K562 (cell line): ENCODE measurements around the gene PCBP3.

ENCODE experiments used
- AFF4 ChIP-seq: sonication (generic); formaldehyde crosslinking; IDR thresholded peaks from 2 replicates; pipeline ENCODE4 v1.8.0; 2023; ENCODE audit warnings: mild to moderate bottlenecking, missing genetic modification reagents
- CHD1 ChIP-seq: fragments of 200-600 bp; sonication (generic); IDR thresholded peaks from one replicate; pipeline ENCODE4 v1.6.1; 2012; ENCODE audit warnings: mild to moderate bottlenecking, moderate library complexity, low read length, inconsistent platforms
- CTCF ChIP-seq, 3 experiments: IDR thresholded peaks in 2 of 3; conservative IDR thresholded peaks in 1 of 3; 2 replicates each; pipeline ENCODE4 v1.5.1; 2011 to 2012; ENCODE audit warnings: low read length in 3 of 3, mild to moderate bottlenecking in 3 of 3, control low read depth in 2 of 3, improper control_type of control experiment in 1 of 3, inconsistent platforms in 1 of 3, low read depth in 1 of 3, mixed read lengths in 1 of 3, moderate library complexity in 1 of 3; ENCODE audit not compliant: insufficient read depth in 2 of 3
- EP300 ChIP-seq: IDR thresholded peaks from 2 replicates; pipeline ENCODE4 v1.6.1; 2012; ENCODE audit warnings: low read length, improper control_type of control experiment
- EZH2 ChIP-seq: IDR thresholded peaks from 2 replicates; pipeline ENCODE4 v1.6.1; 2012; ENCODE audit warnings: low read depth, mild to moderate bottlenecking, inconsistent platforms, low read length, borderline replicate concordance
- KLF6 ChIP-seq: fragments of 250-450 bp; sonication (Bioruptor Pico); IDR thresholded peaks from 2 replicates; pipeline ENCODE4 v1.4.0; 2020; ENCODE audit warnings: mild to moderate bottlenecking, moderate library complexity, borderline replicate concordance
- PHF21A ChIP-seq: fragments of 450-650 bp; IDR thresholded peaks from 2 replicates; pipeline ENCODE4 v1.6.1; 2017; ENCODE audit warnings: low read depth, borderline replicate concordance
- ZNF124 ChIP-seq: sonication (generic); formaldehyde crosslinking; IDR thresholded peaks from 2 replicates; pipeline ENCODE4 v1.8.1; 2022; ENCODE audit warnings: missing genetic modification reagents
- ZNF830 ChIP-seq: fragments of 250-450 bp; sonication (Bioruptor Pico); IDR thresholded peaks from 2 replicates; pipeline ENCODE4 v1.5.0; 2021; ENCODE audit warnings: mild to moderate bottlenecking

- TF ChIP-seq EZH2 (no peak), PHF21A (no peak), CHD1 (no peak), KLF6 (CRISPR knock-in tag) (no peak), CTCF (IDR thresholded peaks at IDR 0.05 in 2 of 3, conservative IDR thresholded peaks at IDR 0.05 in 1 of 3; ENCODE audit: insufficient read depth in 2 of 3, low read depth in 1 of 3, low read length in 3 of 3) (no peak), AFF4 (CRISPR knock-in tag) (no peak), ZNF830 (CRISPR knock-in tag) (no peak), ZNF124 (CRISPR knock-in tag) (no peak), EP300 (no peak)
Measured at GRCh38 chr21:45857761-45858160, 214.2 kb downstream of the PCBP3 start.
